Tibial nerve (tissue), 4 donors: ENCODE results near the gene GPR15LG.

Experiments
- CTCF ChIP-seq, 5 experiments: fragments of 200-600 bp in 3 of 5; fragments of 450-650 bp in 2 of 5; sonication (generic) in 3 of 5; IDR thresholded peaks; one replicate each; pipeline ENCODE4 v1.5.1; 2016 to 2019; ENCODE audit warnings: antibody characterized with exemption in 5 of 5, mild to moderate bottlenecking in 3 of 5, moderate library complexity in 2 of 5
- EP300 ChIP-seq, 2 donors: sonication (generic); formaldehyde crosslinking; IDR thresholded peaks; one replicate each; pipeline ENCODE4 v1.6.1; 2017; ENCODE audit warnings: antibody characterized with exemption in 2 of 2, mild to moderate bottlenecking in 1 of 2
- POLR2A ChIP-seq, 2 donors: fragments of 450-650 bp; IDR thresholded peaks; one replicate each; pipeline ENCODE4 v1.6.1; 2017; ENCODE audit warnings: antibody characterized with exemption in 2 of 2, mild to moderate bottlenecking in 2 of 2, moderate library complexity in 2 of 2

DNA sequence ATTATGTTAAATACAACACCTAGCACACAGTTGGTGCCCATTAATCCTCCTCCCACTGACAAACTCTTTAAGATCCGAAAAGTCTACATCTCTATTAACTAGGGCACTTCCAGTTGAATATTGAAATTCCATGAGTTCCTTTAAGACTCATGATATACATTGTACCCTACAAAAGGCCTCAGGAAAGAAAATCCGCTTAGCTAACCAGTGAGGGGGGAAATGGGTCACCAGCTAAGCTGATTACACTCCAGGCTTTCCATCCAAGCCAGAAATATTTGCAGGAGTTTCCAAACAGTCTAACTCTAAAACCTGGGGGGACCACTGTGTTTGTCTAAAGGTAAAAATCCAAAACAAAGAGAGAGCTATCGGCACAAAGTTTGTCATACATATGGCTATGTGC lies 53.0 kb downstream of the GPR15LG start:
- TF ChIP-seq POLR2A (IDR thresholded peaks at IDR 0.05) (no peak), CTCF (IDR thresholded peaks at IDR 0.05) (no peak), EP300 (IDR thresholded peaks at IDR 0.05) (no peak)
